HFFc6 (cell line): ENCODE measurements around the gene RBL2. TPM values are rescaled to one million over a fixed set of nuclear protein-coding genes. Genes with fewer than 3 reads are reported as not detected.

Experiments used
- DNase-seq: peaks from one replicate; pipeline ENCODE4 v3.0.0-alpha.2; 2018
- H3K27ac Mint-ChIP-seq: 2 replicates; pipeline ENCODE4 v1.8.0; 2020; ENCODE audit warnings: mild to moderate bottlenecking, mixed read lengths
- H3K27me3 Mint-ChIP-seq: 2 replicates; pipeline ENCODE4 v1.8.0; 2021; ENCODE audit warnings: mild to moderate bottlenecking, moderate library complexity, mixed read lengths; ENCODE audit not compliant: insufficient read depth
- H3K36me3 Mint-ChIP-seq: 2 replicates; pipeline ENCODE4 v1.8.0; 2021; ENCODE audit warnings: low read depth, mixed read lengths
- H3K4me1 Mint-ChIP-seq: 2 replicates; pipeline ENCODE4 v1.8.0; 2020; ENCODE audit warnings: low read depth, mixed read lengths
- H3K4me3 Mint-ChIP-seq: 2 replicates; pipeline ENCODE4 v1.8.0; 2020; ENCODE audit warnings: mild to moderate bottlenecking, moderate library complexity, mixed read lengths
- H3K9me3 Mint-ChIP-seq: 2 replicates; pipeline ENCODE4 v1.8.0; 2020; ENCODE audit warnings: mild to moderate bottlenecking, mixed read lengths
- CTCF ChIP-seq: fragments of 200-600 bp; sonication (generic); IDR thresholded peaks from 2 replicates; pipeline ENCODE4 v1.5.0; 2021; ENCODE audit warnings: antibody characterized with exemption, mild to moderate bottlenecking
- total RNA-seq, 6 experiments: library from RNA; stranded (reverse); fragmentation: NEBNext Ultra II Directional; extraction: Animal tissue kit (Norgen Biotek cat#: 25700); gene quantifications; 2 replicates in 1 of 6; 3 replicates in 5 of 6; pipeline ENCODE4 v1.2.3, GENCODE V29; 2021

The RBL2 gene
- total RNA-seq, 6 experiments from 2014 or later, result 21.4 to 24.4 (median 22.9) TPM

DNA sequence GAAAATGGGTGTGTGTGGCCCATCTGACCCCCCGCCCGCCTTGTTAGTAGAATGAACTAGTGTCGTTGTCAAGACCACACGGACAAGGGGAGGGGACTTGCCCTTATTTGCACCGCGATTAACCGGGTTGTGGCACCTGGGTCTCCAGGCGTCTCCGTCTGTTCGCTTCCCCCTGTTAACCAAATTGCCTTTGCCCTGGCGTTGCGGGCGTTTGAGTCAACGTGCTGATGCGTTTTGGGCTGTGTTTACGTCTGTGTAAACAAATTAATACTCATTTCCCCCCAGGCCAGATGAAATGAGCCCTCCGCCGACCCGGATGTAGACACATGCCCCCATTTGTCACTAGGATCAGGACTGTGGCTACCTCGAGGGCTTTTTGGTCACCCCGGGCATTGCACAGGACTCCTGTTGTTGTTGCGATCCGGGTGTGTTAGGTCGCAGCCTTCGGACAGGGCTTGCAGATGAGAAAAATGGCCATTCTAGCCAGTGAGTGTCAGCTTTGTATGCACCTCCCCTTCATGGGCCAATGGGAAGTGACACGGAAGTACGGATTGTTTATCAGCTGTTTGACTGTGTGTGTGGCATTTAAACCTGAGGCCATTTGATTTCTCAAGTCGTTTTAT is 906 bp downstream of the RBL2 start:
- TF ChIP-seq CTCF, result no peak
- Mint-ChIP-seq H3K9me3 (no peaks in the 10 kb centered on the region), H3K27me3 (no peaks in the 10 kb centered on the region; the same call in 1 of the 2 replicates), H3K27ac (peak overlapping the region; percentile 96), H3K36me3 (no peaks in the 10 kb centered on the region), H3K4me1 (peaks cover 29% of the 10 kb centered on the region), H3K4me3 (peak overlapping the region; percentile 98)
- DNase-seq, result peak; percentile 84

DNA sequence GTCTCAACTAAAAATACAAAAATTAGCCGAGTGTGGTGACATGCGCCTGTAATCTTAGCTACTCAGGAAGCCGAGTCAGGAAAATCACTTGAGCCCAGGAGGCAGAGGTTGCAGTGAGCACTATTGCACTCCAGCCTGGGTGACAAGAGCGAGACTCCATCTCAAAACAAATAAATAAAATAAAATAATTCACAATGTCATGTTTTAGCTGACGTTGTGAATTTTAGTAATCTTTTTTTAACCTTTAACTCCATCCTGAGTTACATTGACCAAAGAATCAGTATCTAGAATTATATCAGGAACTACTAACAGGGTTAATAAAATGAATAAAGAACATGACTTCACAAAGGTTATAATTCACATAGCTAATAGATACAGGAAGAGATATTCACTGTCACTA is 5.9 kb downstream of the RBL2 start:
- no peak overlapping the region for H3K27ac Mint-ChIP-seq
- no peaks in the 10 kb centered on the region for H3K36me3 Mint-ChIP-seq
- no peaks in the 10 kb centered on the region for H3K27me3 Mint-ChIP-seq
- H3K4me3 Mint-ChIP-seq, result no peak overlapping the region
- no peak for DNase-seq
- H3K9me3 Mint-ChIP-seq, result no peaks in the 10 kb centered on the region
- H3K4me1 Mint-ChIP-seq, result peaks cover 20% of the 10 kb centered on the region
- TF ChIP-seq CTCF, result no peak

- TF ChIP-seq CTCF, result no peak
- H3K9me3 Mint-ChIP-seq, result no peaks in the 10 kb centered on the region
- H3K4me1 Mint-ChIP-seq, result no peaks in the 10 kb centered on the region
- no peaks in the 10 kb centered on the region for H3K27me3 Mint-ChIP-seq
- H3K36me3 Mint-ChIP-seq, result no peaks in the 10 kb centered on the region
- no peak for DNase-seq
- no peak overlapping the region for H3K4me3 Mint-ChIP-seq
- no peak overlapping the region for H3K27ac Mint-ChIP-seq
Measured at GRCh38 chr16:53445534-53445933, 11.3 kb downstream of the RBL2 start.

DNA sequence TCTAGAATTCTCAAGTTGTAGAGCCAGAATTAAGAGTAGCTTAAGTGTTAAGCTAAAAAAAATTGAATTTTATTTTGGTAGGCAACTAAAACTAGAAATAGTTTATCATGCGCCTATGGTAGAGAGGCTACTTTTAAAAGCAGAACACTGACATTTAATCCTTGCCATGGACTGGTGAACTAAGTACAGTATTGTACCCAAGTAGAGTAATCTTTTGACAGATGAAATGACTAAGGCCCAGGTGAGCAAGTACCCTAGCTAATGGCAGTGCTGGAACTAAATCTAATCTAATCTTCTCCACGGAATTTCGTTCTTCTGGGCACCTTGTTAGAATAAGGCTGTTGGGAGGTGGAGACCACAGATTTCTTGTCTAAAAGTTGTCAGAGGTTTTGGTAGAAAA is 11.8 kb downstream of the RBL2 start:
- Mint-ChIP-seq H3K36me3 (no peaks in the 10 kb centered on the region), H3K27me3 (no peaks in the 10 kb centered on the region), H3K9me3 (no peaks in the 10 kb centered on the region), H3K27ac (no peak overlapping the region), H3K4me3 (no peak overlapping the region), H3K4me1 (no peaks in the 10 kb centered on the region)
- TF ChIP-seq CTCF, result no peak
- DNase-seq, result no peak

DNA sequence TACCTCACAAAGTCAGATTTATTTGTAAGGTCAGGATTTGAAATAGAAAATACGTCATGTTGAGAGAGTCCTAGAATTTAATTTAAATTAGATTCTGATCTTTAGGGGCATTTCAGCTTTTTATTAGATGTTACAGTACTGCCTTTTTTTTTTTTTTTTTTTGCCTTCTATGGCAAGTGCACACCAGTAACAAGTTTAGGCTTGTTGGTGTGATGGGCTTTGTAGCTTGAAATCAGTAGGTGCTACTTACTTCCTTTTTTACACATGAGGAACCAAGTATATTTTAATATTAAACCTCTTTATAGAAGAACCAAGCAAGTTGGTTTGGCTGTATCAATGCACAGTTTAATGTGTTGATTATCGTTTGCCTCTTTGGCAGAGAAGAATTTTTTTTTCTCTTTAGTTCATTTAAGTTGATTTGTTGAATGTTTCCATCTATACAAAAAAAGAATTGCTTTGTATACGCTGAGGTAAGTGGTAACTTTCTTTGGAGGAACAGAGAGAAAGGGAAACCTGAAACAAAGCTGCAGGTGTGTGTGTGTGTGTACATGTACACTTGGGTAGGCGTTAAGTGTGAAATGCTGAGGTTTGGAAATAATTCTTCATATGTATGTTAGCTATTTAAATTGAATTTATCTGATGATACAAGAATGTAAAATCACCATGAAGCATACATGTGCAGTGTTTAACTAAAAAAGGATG is 15.7 kb downstream of the RBL2 start:
- TF ChIP-seq CTCF, result no peak
- DNase-seq, result no peak
- no peaks in the 10 kb centered on the region for H3K9me3 Mint-ChIP-seq
- no peak overlapping the region for H3K27ac Mint-ChIP-seq
- no peaks in the 10 kb centered on the region for H3K27me3 Mint-ChIP-seq
- no peaks in the 10 kb centered on the region for H3K4me1 Mint-ChIP-seq
- H3K36me3 Mint-ChIP-seq, result no peaks in the 10 kb centered on the region; the same call in 1 of the 2 replicates
- no peak overlapping the region for H3K4me3 Mint-ChIP-seq
